Measurements from ENCODE around the gene SYT15.

DNA sequence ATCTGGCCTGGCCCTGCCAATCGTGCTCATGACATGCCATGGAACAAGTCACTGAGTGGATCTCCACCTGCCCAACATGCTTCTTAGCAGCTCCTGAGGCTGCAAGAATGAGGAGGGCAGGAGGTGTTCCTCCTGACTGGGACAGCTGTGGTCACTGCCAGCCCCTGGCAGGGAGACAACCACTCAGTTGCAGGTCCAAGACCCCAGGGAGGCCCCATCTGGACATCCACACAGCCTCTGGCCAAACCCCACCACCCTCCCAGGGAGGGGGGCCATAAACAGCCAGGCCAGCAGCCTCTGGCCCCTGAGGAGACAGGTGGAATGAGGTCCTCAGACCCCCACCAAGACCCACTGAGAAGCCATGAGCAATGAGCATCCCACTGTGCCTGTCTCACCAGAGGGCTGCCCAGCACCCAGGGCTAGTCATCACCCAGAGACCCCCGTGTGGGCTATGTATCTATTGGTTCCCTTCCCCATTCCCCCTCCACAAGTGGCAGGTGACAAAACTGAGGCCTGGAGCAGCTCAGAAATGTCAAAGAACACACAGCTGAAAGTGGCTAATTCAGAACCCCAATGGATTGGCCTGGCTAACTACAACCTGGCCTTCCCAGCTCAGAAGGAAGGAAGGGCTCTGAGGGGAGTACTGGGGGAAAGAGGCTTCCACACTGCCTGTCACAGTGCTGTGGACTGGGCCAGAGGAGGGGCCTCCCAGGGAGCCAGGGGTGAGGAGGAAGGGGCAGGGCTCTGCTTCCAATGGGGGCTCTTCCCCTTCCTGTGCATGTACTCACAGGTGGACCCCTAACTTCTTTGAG, 25.5 kb upstream of the SYT15 start:
- TF ChIP-seq POLR2AphosphoS5 (IDR thresholded peaks at IDR 0.05; ENCODE audit: borderline replicate concordance, low read depth, low read length) (no peak), EZH2 (IDR thresholded peaks at IDR 0.05) (no peak)
